Activated CD4-positive, alpha-beta T cell treated with anti-CD3 and anti-CD28 coated beads, Interleukin-2, amount 50 U/mL, for 16 hours (primary cell): ENCODE results near the gene CLCN4.

ENCODE experiments used
- DNase-seq: peaks from one replicate; pipeline ENCODE4 v3.0.0-alpha.2; 2020

The CLCN4 gene

DNA sequence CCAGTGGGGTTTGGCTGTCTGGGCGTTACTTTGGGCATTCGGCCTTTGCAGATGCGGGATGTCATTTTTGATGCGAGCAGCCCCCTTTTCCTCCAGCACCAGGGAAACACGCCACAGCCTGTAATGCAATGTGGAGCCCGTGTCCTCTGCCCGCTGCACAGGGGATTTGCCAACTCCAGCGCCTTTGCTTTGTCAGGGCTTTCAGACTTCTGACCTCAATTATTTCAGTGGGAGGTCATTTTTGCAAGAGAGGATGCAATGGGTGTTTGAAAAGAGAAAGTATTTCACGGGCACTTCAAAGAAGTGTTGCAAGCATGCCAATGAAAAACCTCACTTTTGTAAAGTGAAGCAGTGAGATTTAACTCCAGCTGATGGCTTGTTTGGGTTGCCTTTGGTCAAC, 11.5 kb downstream of the CLCN4 start:
- DNase-seq = no peak

DNA sequence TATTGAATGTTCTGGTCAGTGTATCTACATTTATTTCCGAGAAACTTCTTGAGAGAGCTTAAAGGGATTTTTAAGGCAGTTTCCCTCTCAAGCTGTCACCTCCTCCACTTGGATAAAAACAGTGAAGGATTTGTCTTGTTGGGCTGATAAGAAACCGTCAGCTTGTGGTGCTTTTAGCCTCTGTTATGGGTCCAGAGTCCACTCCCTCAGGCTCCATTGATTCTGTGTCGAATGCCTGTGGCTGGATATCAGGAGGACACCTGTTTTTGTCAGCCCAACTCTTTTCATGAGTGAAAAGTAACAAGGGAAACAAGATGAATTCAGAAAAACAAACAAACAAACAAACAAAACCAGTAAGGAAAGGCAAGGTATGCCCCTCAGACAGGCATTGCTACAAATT, 12.4 kb downstream of the CLCN4 start:
- no peak for DNase-seq

DNA sequence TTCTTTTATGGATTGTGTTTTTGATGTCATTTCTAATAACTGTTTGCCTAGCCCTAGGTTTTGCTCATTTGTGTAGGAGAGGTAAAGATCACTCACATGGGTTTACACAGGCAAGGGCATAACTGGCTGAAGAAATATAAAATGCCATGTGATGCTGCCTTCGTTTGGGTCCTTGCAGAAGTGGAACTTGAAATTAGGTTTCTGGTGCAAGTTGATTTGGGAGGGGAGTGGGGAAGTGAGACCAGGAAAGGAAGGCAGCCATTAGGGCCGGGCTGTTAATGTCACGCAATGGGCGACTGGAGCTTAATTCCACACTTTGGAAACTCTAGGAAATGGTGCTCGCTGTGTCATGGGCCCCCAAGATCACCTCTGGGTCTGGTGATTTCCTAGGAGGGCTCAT, 14.5 kb downstream of the CLCN4 start:
- no peak for DNase-seq

DNA sequence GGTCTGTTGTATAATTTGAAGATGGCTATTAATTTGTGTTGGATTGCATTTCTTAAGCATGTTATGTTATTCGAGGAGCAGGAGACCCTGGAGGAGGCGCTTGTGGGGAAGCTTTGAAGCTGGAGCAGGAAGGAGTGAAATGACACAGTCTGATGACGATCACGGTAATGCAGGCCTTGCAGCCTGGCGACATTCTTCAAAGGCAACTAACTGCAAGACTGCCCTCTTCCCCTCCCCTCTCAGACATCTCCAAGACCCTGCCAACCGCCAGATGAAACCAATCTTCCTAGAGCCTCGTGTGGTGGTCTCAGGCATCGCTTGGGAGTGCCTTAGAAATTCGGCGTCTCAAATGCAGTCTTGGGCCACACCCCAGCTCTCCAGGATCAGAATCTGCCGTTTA, 16.1 kb downstream of the CLCN4 start:
- DNase-seq = no peak

DNA sequence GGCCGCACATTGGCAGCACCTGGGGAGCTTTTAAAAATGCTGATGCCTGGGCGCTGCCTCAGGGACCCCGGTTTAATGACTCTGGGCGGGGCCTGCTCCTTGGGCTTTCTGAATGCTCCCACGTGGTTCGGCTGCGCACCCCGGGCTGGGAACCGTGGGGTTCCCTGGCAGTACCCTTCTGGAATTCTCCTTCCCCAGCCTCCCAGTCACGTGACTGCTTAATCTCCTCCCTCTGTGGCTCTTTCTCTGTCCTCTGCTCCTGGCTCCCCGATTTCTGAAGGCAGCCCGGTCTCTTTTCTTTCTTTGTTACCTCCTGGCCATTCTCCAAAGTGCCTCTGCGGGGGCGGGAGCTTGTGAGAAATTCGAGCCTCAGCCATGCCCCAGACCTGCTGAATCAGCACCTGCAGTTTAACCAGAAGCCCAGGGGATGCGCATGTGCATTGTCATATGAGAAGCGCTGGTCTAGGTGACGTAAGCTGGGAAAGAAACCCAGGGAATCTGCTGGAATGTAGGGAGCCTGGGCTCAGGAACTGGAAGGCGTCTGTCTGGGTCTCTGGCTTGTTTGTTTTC, 16.6 kb downstream of the CLCN4 start:
- no peak for DNase-seq

DNA sequence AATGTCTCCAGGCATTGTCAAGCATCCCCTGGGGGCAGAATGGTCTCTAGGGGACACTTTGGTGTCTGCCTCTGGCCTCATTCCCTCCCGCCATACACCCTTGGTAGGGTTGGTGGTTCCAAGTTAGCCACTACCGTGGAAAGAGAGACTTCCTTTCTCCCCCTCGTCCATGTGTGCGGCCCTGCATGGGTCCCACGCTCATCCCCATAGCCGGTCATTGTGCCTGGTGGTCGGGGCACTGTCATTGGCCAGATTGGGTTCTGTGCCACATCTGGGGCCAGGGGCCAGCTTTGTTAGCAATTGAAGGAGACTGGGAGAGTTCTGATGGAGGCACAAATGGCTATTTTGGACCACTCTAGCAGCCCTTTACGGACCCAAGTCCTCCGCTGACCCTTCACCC, 17.3 kb downstream of the CLCN4 start:
- DNase-seq = no peak

DNA sequence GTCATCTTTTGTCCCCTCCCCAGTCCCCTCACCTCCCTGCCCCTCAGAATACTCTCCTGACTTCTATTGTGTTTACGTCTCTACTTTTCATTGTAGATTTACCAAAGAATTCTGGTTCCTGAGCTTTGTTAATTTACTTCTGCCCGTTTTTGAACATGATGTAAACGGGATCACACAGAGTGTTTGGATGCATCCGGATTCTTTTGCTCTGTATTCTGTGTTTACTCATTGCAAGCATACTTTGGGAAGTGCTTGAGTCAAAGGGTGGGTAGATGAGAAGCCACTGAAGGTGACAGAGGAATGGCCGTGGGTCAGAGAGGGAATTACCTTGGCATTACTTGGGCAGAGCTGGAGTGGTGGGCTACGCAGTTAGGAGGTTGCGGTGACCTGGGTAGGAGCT, 18.0 kb downstream of the CLCN4 start:
- no peak for DNase-seq

DNA sequence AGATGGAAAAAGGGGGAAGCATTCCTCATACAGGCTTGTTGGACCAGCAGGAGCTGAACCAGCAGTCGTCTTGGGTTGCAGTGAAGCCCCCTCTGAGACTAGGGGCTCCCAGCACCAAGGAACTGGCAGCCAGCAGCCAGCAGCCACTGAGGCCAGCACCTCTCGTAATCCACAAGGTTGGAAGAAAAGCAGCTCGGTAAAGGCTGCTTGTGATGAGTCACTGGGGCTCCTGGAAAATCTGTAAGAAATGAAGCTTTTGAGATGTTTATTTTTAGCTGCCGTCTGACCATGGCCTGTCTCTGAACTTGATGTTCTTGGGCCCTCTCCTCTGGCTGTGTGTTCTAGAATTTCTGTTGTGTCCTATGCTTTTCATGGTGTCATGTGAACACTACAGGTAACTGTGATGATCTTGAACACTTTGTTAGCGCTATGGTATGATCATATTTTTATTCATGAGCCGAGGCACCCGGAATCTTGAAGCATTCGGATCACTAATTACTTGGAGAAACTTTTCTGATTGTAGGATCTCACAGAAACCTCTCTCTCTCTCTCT, 18.6 kb downstream of the CLCN4 start:
- DNase-seq = no peak

DNA sequence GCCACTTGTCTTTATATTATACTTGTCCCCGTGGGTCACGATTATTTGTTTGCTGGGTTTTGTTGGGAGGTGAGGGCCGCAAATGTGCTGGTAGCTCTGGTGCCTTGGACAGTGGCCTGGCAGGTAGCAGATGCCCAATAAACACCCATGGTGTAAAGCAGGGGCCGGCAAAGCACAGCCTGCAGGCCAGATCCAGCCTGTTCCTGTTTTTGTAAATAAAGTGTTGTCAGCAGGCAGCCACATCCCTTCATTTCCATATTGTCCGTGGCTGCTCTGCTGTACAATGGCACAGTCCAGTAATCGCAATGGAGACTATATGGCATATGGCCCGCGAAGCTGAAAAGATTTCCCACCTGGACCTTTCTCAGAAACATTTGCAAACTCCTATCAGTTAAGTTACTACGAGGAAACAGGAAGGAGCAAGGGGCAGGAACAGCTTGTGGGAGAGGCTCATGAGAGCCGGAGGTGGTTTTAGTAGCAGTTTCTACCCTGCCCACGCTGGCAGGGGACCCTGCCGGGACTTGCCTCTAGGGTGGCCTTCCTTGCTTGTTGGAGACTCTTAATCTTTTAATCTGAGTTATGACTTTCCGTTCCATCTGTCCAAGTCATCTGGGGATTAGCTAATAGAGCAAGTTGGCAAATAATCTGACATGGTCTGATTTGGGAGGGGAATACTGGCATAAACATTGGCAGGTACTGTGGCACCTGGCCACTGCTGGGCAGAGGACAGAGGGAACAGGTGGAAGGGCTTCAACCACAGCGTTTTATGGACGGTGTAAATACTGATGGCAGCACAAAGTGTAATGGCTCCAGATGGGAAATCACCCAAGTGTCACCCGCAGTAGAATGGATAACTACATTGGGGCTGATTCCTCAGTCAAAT, 19.6 kb downstream of the CLCN4 start:
- DNase-seq = no peak

DNA sequence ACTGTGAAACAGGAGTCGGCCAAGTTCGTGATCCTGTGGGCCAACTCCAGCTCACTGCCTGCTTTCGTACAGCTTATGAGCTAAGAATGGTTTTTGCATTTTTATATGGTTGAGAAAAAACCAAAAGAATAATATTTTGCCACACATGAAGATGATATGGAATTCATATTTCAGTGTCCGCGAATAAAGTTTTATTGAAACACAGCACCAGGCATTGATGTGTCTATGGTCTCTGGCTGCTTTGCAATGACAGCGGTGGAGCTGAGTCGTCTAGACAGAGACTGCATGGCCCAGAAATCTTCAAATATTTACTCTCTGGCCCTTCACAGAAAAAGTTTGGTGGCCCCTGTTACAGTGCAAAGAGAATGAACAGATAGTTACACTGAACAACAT, 20.2 kb downstream of the CLCN4 start:
- no peak for DNase-seq

DNA sequence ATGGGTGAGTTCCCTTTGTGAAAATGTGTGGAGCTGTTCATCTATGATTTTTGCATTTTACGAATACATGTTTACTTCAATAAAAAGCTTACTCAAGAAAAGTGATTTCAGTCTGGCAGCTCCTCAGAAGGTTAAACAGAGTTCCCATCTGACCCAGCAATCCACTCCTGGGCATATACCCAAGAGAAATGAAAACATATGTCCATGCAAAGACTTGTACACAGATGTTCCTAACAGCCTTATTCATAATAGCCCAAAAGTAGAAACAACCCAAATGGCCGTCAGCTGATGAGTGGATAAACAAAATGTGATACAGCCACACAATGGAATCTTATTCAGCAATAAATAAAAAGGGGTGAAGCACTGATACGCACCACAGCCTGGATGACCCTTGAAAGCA, 20.8 kb downstream of the CLCN4 start:
- DNase-seq = no peak

DNA sequence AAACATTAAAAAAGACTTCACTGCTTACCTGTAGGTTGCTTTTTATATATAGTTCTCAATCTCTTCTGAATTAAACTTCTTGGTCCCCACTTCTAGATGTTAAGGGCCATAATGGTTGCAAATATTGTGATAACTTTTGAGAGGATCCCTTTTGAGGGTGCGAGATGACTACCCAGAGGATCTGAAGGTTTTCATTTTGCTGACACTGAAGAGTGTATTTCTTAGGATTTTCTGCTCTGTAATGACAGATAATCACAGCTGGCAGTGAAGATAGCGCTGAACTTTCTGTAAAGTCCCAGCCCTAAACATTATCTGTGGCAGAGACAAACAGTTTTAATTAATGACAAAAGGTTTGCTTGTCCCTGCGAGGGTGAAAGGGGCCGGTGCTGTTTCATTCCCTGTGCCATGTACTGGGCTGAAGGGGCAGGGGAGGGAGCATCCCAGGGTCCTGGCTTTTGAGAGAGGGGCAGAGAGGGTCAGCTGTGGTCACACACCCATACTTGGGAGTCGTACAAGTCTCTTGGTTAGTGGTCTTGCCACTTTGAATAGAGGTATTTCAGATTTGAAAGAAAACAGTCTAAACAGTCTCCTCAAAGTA, 22.2 kb downstream of the CLCN4 start:
- DNase-seq = no peak

DNA sequence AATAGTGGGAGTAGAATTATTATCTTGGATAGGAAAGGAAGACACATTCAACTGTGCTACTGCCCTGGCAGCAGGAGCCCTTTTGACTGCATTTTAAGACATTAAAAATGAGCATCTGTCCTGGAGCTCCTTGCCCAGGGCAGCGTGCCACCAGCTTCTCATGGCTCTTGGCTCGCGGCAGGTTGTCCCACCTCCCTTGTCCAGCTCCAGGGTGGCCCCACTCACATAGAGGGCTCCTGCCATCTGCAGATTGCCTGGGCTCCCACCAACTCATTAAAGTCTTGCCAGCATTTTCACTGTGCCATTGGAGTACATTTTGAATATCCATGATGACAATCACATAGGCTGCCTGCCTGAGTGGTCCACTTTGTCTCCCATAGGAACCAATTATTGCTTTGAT, 27.0 kb downstream of the CLCN4 start:
- DNase-seq = no peak

DNA sequence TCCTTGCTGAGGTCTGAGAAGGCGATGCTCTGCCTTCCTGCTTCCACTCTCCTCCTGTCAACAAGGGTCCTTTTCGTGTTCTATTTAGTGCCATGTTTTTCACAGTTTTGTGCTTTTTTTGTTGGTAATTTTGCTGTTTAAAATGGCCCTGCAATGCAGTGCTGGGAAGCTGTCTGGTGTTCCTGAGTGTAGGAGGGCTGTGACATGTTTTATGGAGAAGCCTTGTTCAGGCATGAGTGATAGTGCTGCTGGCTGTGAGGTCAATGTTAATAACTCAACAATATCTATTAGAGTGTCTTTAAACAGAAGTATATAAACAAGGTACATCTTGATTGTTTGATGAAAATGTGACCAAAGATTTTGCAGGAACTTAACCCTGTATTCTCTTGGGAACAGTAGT, 27.6 kb downstream of the CLCN4 start:
- no peak for DNase-seq

DNA sequence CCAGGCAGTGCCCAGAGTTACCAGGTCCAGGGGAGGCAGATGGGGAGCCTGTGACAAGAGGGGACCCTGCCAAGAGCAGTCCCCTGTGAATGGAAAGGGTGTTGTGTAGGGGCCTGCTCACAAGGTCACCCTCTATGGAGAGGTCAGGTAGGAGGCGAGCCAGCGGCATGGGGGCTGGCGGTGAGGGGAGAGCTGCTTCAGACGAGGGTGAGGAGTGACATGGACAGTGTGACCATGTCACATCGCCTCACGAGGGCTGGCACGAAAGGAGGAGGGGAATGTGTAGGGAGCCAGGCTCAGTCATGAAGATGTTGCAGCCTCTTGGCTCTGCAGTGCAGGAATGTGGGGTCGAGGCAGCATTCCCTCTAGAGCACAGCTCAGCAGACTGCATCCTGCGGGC, 29.6 kb downstream of the CLCN4 start:
- no peak for DNase-seq

DNA sequence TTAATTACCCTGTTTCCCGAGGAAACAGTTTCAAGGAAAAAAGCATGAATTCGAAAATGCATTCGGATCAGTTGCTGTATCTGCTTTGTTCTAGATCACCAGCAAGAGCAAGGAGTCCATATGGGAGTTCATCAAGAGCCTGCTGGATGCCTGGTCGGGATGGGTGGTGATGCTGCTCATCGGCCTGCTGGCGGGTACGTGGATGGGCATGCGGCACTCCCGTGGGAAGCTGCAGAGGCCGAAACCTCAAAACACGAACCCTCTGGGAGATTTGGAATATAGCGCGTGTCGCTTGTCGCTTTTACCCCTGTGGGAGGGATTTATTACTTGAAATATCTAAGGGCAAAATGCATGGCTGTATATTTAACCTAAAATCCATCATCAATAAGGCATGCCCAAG, 30.6 kb downstream of the CLCN4 start:
- no peak for DNase-seq

DNA sequence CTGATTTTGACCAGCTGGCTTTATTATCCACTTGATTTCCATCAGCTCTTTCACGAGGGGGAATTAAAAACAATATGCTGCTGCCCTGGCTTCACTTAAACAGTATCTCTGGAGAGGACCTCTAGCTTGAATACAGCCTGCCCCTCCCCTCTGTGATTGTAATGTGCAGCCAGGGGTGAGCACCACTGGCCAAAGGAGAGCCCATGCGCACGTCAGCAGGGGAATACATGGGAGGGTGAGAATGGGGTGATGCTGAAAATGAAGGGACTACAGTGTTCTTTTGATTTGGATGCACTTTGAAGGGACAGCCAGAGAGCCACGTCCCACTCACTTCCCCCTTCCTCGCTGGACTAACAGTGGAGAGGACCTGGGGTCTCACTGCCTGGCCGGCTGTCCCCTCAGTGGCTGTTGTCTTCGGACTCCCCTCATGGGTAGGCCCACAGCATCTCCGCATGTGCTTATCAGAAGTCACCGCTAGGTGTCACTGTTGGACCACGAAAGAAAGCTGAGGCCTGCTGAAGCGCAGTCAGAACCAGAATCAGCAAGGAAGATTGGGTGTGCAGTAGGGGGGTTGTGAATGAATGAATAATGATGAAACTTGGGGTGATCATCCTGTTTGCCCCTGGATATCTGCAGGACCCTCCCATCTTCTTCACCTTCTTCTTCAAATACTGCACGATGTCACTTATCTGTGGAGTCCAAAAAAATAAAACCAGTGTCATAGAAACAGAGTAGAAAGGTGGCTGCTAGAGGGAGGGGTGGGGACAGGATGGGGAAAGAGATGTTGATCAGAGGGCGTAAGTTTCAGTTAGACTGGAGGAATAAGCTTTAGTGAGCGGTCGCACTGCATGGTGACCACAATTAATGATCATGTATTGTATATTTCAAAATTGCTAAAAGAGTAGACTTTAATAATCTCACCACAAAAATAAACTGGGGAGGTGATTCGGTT, 32.8 kb downstream of the CLCN4 start:
- DNase-seq = peak; percentile 81

DNA sequence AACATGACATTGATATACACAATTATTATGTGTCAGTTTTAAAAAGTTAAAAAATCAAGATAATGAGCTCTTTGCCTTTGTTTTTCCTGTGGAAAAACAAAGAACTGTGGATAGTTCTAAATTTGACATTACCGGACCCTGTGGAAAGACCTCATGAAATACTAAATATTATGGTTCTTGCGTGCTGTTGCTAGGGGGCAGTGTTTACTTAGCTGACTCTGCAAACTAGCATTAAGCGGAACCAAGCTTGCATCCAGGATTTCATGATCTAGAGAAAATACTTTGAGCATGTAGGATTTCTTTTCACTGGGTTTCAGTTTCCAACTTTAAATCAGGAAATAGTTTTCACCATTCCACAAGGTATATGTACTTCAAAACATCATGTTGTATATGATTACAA, 33.6 kb downstream of the CLCN4 start:
- peak; percentile 16 for DNase-seq

DNA sequence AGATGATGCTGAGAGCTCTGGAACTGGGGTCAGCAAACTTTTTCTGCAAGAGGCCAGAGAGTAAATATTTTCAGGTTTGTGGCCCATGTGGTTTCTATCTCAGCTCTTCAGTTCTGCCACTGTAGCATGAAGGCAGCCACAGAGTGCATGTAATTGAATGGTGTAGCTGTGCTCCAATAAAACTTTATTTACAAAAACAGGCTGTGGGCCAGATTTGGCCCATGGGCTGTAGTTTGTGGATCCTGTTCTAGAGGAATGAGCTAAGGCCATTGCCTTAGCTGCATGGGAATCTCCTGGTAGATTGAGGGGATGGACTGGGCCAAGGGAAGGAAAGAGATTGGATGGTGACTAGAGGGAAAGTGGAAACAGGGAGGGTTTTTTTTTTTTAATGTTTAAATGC, 36.8 kb downstream of the CLCN4 start:
- no peak for DNase-seq

DNA sequence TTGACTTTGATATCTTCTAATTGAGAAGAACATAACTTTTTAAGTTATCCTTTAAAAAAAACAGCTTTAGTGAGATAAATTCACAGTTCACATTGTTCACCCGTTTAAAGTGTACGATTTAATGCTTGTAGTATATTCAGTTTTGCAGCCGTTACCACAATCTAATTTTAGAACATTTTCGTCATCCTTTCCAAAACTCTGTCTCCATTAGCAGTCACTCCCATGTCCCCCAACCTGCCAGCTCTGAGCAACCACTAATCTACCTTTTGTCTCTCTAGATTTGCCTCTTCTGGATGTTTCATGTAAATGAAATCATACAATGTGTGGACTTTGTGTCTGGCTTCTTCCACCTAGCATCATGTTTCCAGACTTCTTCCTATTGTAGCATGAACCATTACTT, 38.6 kb downstream of the CLCN4 start:
- DNase-seq = no peak

DNA sequence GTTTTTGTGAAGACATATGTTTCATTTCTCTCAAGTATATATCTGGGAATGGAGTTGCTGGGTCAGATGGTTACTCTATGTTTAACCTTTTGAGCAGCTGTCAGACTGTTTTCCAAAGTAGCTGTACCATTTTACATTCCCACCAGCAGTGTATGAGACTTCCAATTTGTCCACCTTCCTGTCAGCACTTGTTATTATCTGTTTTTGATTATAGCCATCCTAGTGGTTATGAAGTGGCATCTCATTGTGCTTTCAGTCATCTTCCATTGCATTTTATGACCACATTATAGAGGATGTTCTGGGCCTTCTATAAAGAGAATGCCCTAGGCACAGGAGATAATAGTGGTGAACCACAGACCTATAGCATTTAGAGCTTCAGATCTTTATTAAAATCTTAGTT, 39.2 kb downstream of the CLCN4 start:
- no peak for DNase-seq

DNA sequence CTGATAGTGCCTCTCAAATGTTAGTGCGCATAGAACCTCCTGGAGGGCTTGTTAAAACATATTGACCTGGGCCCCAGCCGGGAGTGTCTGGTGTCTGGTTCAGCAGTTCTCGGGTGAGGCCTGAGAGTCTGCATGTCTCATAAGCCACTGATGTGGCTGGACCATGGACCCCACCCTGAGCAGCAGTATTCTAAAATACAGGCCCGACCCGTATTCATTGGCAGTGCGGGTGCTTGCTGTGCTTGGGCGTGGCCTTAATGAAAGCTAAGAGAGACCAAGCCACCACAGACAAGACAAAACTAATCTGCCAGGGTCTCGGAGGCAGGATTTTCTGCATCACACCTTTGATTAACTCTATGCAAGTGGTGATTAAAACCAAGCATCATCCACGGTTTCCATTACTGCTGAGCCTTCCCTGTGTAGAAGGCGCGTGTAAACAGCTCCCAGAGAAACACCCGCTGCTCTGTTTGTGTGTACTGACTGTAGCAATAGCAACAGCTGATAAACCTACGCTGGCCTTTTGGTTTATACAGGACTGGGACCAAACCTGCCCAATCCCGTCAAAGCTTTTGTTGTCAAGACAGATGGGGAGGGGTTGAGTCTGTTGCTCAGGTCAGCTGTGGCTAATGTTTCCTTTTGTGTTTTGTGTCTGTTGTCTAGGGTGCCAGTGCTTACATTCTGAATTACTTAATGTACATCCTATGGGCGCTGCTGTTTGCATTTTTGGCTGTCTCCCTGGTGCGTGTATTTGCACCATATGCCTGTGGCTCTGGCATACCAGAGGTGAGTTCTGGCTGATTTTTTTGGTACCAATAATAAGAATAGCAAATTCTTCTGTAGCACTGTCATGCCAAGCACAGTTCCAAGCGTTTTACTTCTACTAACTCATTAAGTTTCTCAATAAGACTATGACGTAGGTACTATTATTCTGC, 40.8 kb downstream of the CLCN4 start:
- no peak for DNase-seq
